ENCODE data around the gene SIL1.

The SIL1 gene

DNA sequence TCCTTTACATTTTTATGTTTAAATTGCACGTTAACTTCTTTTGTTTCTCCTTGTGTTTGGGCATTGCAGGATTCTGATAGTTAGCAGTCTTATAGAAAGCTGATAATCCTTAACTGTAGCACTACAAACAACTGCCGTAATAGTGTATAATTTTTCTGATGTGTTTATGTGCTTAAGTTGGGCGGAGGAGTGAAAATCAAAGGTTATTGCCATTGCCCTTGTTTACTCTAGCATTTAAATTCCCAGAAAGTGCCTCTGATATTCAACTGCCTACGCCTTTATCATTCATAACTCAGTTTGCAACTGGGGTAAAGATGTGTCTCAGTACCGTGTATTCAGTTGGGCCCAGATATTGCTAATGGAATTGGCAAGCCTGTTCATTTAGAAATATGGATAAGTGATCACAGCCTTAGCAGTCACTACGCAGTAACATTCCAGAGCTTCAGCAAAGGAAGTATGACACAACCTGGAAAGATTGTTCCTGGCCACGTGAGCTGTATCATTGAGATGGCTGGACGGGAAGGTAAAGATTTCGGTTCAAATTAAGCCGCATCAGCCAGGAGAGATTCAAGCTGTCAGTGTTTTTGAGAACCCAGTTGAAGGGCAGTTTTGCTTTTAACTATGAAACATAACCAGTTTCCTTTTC, 294.9 kb downstream of the SIL1 start:
- no peak for DNase-seq

DNA sequence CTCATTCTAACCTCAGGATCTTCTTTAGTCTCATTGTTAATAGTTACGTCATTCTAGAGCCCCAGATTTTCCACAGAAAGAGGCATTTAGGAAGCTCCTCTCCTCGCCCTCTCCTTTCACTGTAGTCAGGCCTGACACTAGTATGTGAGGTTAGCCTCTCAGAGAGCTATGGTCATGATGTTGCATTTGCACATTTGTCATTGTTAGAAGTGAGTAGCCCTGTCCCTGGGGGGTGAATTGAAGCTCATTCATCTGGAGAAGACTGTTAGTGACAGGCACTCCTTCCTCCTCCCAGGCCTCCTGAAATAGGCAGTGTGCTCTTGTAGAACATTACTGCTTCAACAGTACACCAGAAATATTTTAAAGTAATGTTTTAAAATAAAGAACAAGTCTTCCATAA, 296.5 kb downstream of the SIL1 start:
- DNase-seq: no peak

DNA sequence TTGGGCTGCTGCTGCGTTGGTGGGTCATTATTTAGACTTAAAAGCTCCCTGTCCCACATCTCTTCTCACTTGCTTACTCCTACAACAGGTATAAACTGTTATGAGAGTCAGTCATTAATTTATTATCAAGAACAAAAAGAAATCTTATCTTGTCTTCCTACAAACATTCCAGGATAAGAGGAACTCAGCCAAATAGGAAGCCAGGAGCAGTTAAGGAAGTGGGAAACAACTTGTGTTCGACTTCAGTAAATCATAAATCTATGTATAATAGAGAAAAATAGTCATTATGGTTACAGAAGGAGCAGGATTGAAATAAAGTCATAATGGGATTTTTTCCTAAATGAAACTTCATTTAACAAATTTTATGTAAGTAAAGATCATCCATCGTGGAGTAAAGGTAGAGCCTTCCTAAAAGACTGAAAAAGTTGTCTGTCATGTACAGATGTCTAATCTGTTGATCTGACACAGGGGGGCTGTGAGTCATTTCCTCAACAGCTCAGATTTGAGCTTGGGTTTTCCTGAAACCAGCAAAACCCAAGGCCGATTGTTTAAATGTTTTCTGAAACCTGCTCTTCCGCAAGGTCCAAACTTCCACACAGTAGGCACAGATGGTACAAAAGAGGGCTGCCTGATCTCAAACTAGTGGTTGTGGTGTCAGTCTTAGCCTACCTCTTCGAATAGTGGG, 297.7 kb downstream of the SIL1 start:
- DNase-seq: no peak

DNA sequence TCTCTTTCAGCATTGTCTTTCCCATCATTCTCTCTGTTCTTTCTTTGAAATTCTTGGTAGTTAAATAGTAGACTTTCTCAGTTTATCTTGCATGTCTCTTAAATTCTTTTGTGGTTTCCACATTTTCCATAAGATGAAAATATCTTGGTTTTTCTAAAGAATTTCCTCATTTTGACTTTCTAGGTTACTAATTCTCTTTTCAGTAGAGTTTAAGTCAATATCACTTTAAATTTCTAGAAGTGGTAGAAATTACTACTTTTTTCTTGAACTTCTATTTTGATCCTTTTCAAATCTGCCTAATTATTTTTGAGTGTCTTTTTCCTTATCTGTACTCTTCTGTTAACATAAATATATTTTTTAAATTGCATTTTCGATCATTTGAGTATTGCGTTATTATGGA, 299.4 kb downstream of the SIL1 start:
- no peak for DNase-seq

DNA sequence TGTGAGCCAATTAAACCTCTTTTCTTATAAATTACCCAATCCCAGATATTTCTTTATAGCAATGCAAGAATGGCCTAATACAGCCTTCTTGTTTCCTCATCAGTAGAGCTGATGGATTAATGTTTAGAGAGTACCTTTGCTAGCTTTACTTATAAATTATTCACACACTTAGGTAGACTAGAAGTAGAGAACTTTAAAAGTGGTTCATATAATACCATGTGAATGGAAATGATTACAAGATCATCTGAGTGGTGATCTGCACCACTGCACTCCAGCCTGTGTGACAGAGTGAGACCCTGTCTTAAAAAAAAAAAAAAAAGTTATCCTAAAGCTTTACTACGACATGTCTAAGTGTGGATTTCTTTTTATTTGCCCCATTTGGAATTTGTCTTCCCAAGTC, 299.9 kb downstream of the SIL1 start:
- DNase-seq: no peak
